ENCODE measurements around the gene BAHCC1.

The BAHCC1 gene

DNA sequence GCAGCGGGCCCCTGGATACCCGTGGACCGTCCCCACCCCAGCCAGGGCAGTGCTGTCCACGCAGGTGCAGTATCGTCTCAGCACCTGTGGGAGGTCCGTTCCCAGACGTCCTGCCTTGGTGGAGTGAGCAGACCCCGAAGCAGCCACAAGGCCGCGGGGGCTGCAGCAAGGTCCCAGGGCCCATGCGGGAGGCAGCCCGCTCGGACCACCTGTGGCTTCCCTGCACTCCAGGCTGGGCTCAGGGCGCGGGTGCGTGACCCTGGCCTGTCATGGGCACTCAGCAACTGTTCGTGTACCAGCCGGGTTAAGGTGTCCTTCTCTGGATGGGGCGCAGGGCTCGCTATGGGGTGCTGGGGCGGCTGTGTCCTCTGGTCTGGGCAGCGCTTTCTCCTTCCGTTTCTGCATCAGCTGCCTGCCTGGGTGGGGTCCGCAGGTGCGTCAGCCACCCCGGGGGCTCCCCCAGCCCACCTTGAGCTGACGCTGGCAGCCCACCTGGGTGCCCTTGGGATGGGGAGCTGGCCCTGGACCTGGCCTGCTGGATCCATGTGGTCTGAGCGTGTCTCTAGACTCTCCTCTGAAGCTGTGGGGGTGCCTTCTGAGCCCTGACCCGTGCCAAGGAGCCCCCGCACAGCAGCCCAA lies 18.4 kb downstream of the BAHCC1 start:
- H3K36me3 ChIP-seq (ENCODE audit: insufficient read depth, insufficient read length, low read length), result no peaks in the 10 kb centered on the region
- no peak overlapping the region for H3K9ac ChIP-seq (ENCODE audit: insufficient read length, low read depth)
- no peaks in the 10 kb centered on the region for H3K9me3 ChIP-seq (ENCODE audit: insufficient read depth, low read length)
- TF ChIP-seq SUZ12 (IDR thresholded peaks at IDR 0.05; ENCODE audit: extremely low read depth, insufficient read depth, insufficient read length) (no peak), ZNF274 (IDR thresholded peaks at IDR 0.05; ENCODE audit: low read depth, low read length) (no peak), YY1 (IDR thresholded peaks at IDR 0.05; ENCODE audit: insufficient read depth, insufficient read length) (no peak)
- peaks cover 28% of the 10 kb centered on the region for H3K4me1 ChIP-seq (ENCODE audit: insufficient read depth, insufficient read length)
- H3K27me3 ChIP-seq (ENCODE audit: insufficient read depth, insufficient read length), result peaks cover under 1% of the 10 kb centered on the region
- H3K4me3 ChIP-seq (ENCODE audit: insufficient read length, low read depth), result no peak overlapping the region
- no peak for DNase-seq (ENCODE audit: low read depth, low spot score)

DNA sequence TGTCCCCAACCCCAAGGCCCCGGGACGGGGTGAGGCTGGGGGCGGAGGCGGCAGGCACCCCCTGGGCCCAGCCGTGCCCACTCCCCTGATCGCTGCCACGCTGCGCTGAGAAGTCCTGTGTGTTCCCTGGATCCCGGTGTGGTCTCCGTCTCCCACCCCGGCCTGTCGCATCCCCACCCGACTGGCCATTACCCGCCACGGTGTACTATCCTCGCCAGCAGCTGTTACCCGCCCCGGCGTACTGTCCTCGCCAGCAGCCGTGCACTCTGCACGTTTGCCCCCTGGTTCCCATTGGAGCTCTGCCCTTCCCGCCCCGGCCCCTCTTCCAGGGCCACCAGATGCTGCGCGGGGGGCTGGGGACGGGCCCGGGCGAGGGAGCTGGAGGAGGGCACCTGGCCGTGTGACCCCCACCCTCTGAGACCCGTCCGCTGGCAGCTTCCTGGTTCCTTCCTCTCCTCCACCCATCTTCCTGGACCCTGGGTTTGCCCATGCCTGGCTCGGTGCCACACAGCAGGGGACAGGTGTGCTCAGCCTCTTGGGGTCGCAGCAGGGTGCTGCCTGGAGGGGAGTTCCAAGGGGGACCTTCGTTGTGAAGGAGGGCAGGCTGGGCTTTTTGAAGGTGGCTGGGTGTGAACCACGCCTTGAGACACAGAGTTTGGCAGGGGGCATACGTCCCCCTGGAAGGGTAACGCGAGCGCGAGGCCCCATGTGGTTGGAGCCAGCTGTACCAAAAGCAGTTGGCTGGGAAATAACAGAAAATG lies 19.7 kb downstream of the BAHCC1 start:
- TF ChIP-seq ZNF274 (IDR thresholded peaks at IDR 0.05; ENCODE audit: low read depth, low read length) (no peak), YY1 (IDR thresholded peaks at IDR 0.05; ENCODE audit: insufficient read depth, insufficient read length) (no peak), SUZ12 (IDR thresholded peaks at IDR 0.05; ENCODE audit: extremely low read depth, insufficient read depth, insufficient read length) (no peak)
- Histone ChIP-seq H3K4me1 (ENCODE audit: insufficient read depth, insufficient read length) (peaks cover 26% of the 10 kb centered on the region), H3K9me3 (ENCODE audit: insufficient read depth, low read length) (no peaks in the 10 kb centered on the region), H3K9ac (ENCODE audit: insufficient read length, low read depth) (no peak overlapping the region), H3K27me3 (ENCODE audit: insufficient read depth, insufficient read length) (peaks cover 11% of the 10 kb centered on the region), H3K4me3 (ENCODE audit: insufficient read length, low read depth) (no peak overlapping the region), H3K36me3 (ENCODE audit: insufficient read depth, insufficient read length, low read length) (no peaks in the 10 kb centered on the region)
- DNase-seq (ENCODE audit: low read depth, low spot score), result no peak

DNA sequence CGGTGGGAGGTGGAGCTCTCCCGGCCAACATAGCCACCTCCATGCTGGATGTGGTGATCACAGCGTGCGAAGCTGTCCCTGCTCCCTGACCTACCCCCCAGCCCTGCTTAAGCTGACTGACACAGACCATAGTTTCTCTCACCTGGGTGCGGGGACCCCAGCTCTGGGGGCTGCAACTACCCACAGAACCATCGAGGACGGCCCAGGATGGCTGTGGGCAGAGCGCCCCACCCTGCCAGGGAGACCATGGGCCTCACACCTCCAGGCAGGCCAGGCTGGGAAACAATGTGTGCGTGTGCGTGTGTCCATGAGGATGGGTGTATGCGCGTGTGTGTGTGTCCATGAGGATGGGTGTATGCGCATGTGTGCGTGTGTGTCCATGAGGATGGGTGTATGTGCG lies 20.4 kb downstream of the BAHCC1 start:
- H3K9ac ChIP-seq (ENCODE audit: insufficient read length, low read depth), result no peak overlapping the region
- no peak overlapping the region for H3K4me3 ChIP-seq (ENCODE audit: insufficient read length, low read depth)
- no peaks in the 10 kb centered on the region for H3K36me3 ChIP-seq (ENCODE audit: insufficient read depth, insufficient read length, low read length)
- DNase-seq (ENCODE audit: low read depth, low spot score), result no peak
- TF ChIP-seq SUZ12 (IDR thresholded peaks at IDR 0.05; ENCODE audit: extremely low read depth, insufficient read depth, insufficient read length) (no peak), YY1 (IDR thresholded peaks at IDR 0.05; ENCODE audit: insufficient read depth, insufficient read length) (no peak), ZNF274 (IDR thresholded peaks at IDR 0.05; ENCODE audit: low read depth, low read length) (no peak)
- H3K27me3 ChIP-seq (ENCODE audit: insufficient read depth, insufficient read length), result peaks cover 13% of the 10 kb centered on the region
- no peaks in the 10 kb centered on the region for H3K9me3 ChIP-seq (ENCODE audit: insufficient read depth, low read length)
- peaks cover 32% of the 10 kb centered on the region for H3K4me1 ChIP-seq (ENCODE audit: insufficient read depth, insufficient read length)

DNA sequence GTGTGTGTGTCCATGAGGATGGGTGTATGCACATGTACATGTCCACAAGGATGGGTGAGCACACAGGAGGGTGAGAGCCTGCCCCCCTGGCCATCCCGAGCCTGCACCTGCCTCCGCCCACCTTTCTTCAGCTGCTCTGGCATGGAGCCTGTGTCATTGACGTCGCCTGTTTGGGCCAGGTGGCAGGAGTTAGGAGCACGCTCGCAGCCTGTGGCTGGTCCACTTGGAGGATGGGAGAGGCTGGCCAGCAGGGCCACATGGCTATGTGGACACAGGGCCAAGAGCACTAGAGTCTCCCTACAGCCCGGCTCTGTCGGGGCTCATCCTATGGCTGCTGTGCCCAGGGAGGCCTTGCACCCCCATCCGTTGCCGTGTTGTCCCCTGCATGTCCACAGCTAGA lies 21.4 kb downstream of the BAHCC1 start:
- TF ChIP-seq YY1 (IDR thresholded peaks at IDR 0.05; ENCODE audit: insufficient read depth, insufficient read length), result no peak
- TF ChIP-seq ZNF274 (IDR thresholded peaks at IDR 0.05; ENCODE audit: low read depth, low read length), result no peak
- no peak for TF ChIP-seq SUZ12 (IDR thresholded peaks at IDR 0.05; ENCODE audit: extremely low read depth, insufficient read depth, insufficient read length)
- H3K9ac ChIP-seq (ENCODE audit: insufficient read length, low read depth), result no peak overlapping the region
- no peak overlapping the region for H3K4me3 ChIP-seq (ENCODE audit: insufficient read length, low read depth)
- H3K9me3 ChIP-seq (ENCODE audit: insufficient read depth, low read length), result no peaks in the 10 kb centered on the region
- H3K4me1 ChIP-seq (ENCODE audit: insufficient read depth, insufficient read length), result peaks cover 32% of the 10 kb centered on the region
- no peak for DNase-seq (ENCODE audit: low read depth, low spot score)
- H3K36me3 ChIP-seq (ENCODE audit: insufficient read depth, insufficient read length, low read length), result no peaks in the 10 kb centered on the region
- peaks cover 13% of the 10 kb centered on the region for H3K27me3 ChIP-seq (ENCODE audit: insufficient read depth, insufficient read length)

DNA sequence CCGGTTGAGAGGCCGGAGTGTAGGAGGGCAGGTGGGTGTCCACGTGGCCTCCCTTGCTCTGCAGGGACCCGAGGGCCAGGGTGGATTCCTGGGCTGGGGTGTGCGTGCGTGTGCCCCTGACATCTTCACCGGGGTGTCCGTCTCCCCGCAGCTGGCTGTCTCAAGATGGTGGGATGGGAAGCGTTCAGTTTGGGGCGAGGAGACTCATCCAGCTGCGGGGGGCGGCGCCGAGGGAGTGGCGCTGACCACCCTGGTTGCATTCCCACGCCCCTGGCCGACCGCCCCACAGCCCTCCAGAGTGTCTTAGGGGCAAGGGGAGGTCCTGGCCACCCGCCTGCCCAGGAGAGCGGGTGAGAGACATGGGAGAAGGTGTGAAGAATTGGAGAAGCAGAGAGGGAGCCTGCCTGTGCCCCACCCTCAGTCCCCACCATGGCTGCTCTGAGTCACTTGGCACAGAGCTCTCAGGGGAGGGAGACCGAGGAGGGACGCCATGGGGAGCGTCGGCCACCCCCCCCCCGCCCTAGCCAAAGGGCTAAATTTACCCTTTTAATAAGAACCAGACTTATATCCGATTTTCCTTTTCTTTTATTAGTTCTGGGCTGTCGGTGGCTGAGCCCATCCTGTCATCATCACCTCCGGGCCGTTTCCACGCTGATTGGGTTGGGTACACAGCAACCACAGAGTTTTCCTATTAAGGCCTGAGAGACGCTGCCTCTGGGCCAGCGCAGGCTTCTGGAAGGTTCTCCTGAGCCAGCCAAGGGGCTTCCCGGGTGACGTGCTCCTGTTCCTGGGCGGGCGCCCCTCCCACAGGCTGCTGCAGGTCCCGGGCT lies 22.0 kb downstream of the BAHCC1 start:
- no peaks in the 10 kb centered on the region for H3K36me3 ChIP-seq (ENCODE audit: insufficient read depth, insufficient read length, low read length)
- H3K9ac ChIP-seq (ENCODE audit: insufficient read length, low read depth), result no peak overlapping the region
- peaks cover 13% of the 10 kb centered on the region for H3K27me3 ChIP-seq (ENCODE audit: insufficient read depth, insufficient read length)
- DNase-seq (ENCODE audit: low read depth, low spot score), result no peak
- H3K4me3 ChIP-seq (ENCODE audit: insufficient read length, low read depth), result no peak overlapping the region
- H3K9me3 ChIP-seq (ENCODE audit: insufficient read depth, low read length), result no peaks in the 10 kb centered on the region
- peaks cover 33% of the 10 kb centered on the region for H3K4me1 ChIP-seq (ENCODE audit: insufficient read depth, insufficient read length)
- TF ChIP-seq YY1 (IDR thresholded peaks at IDR 0.05; ENCODE audit: insufficient read depth, insufficient read length) (no peak), SUZ12 (IDR thresholded peaks at IDR 0.05; ENCODE audit: extremely low read depth, insufficient read depth, insufficient read length) (no peak), ZNF274 (IDR thresholded peaks at IDR 0.05; ENCODE audit: low read depth, low read length) (no peak)

DNA sequence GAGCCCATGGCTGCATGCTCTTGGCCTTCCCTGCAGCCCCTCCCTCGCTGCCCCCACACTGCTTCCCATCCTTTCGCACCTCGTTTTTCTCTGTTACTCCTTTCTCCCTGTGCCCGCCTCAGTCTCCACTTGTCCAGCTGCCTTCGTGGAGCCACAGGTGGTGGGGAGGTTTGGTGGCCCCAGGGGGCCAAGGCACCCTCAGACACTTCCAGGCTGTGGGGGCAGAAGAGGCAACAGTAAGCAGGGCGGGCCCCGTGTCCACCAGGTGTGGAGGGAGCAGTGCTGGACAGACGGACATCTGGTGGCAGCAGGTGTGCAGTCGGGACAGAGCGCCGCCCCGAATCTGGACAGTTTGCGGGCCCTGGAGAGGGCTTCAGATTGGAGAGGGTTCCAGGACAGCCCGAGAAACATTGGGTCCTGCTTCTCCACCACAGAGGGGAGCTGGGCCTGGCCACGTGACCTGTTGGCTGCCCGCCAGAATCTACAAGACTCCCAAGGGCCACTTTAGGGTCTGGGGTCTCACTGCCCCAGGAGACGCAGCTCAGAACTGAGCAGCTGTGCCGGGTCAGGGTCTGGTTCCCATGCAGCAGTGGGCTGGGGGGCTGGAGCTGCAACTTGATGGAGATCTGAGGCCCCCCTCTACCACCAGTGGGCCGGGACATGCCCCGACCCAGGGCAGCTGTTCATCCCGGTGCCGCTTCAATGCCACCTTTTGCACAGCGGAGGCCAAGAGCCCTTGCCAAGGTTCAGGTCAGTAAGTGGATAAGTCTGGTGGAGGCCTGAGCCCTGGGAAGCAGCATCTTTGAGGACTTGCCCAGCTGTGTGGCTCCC lies 22.8 kb downstream of the BAHCC1 start:
- Histone ChIP-seq H3K4me3 (ENCODE audit: insufficient read length, low read depth) (no peak overlapping the region), H3K36me3 (ENCODE audit: insufficient read depth, insufficient read length, low read length) (no peaks in the 10 kb centered on the region), H3K9me3 (ENCODE audit: insufficient read depth, low read length) (no peaks in the 10 kb centered on the region), H3K27me3 (ENCODE audit: insufficient read depth, insufficient read length) (peaks cover 13% of the 10 kb centered on the region), H3K4me1 (ENCODE audit: insufficient read depth, insufficient read length) (peaks cover 40% of the 10 kb centered on the region), H3K9ac (ENCODE audit: insufficient read length, low read depth) (no peak overlapping the region)
- DNase-seq (ENCODE audit: low read depth, low spot score), result no peak
- TF ChIP-seq ZNF274 (IDR thresholded peaks at IDR 0.05; ENCODE audit: low read depth, low read length) (no peak), YY1 (IDR thresholded peaks at IDR 0.05; ENCODE audit: insufficient read depth, insufficient read length) (no peak), SUZ12 (IDR thresholded peaks at IDR 0.05; ENCODE audit: extremely low read depth, insufficient read depth, insufficient read length) (no peak)

Data from NT2/D1 (cell line).